ENCODE data around the gene MGLL.

The MGLL gene

GRCh38 chr3:127762077-127762786 lies 60.1 kb downstream of the MGLL start:
- no peak for DNase-seq (ENCODE audit: extremely low spot score, insufficient read length, low read depth)
- peak; percentile 90 for FAIRE-seq

- FAIRE-seq = no peak
- no peak for DNase-seq (ENCODE audit: extremely low spot score, insufficient read length, low read depth)
These were observed 60.9 kb downstream of the MGLL start for GRCh38 chr3:127761441-127761801.

- FAIRE-seq (no peak), DNase-seq (ENCODE audit: extremely low spot score, insufficient read length, low read depth) (no peak)
These were observed 61.4 kb downstream of the MGLL start for GRCh38 chr3:127760791-127761440.

- DNase-seq (ENCODE audit: extremely low spot score, insufficient read length, low read depth) (no peak), FAIRE-seq (no peak)
These were observed 62.0 kb downstream of the MGLL start for GRCh38 chr3:127760361-127760760.

GRCh38 chr3:127759826-127760225 lies 62.5 kb downstream of the MGLL start:
- no peak for FAIRE-seq
- DNase-seq (ENCODE audit: extremely low spot score, insufficient read length, low read depth) = no peak

GRCh38 chr3:127758013-127758412 lies 64.3 kb downstream of the MGLL start:
- DNase-seq (ENCODE audit: extremely low spot score, insufficient read length, low read depth) (no peak), FAIRE-seq (no peak)

GRCh38 chr3:127755305-127755681 lies 67.0 kb downstream of the MGLL start:
- no peak for DNase-seq (ENCODE audit: extremely low spot score, insufficient read length, low read depth)
- no peak for FAIRE-seq

- FAIRE-seq (peak; percentile 96), DNase-seq (ENCODE audit: extremely low spot score, insufficient read length, low read depth) (no peak)
These were observed 67.7 kb downstream of the MGLL start for GRCh38 chr3:127754411-127755304.

GRCh38 chr3:127753898-127754410 lies 68.4 kb downstream of the MGLL start:
- FAIRE-seq (no peak), DNase-seq (ENCODE audit: extremely low spot score, insufficient read length, low read depth) (no peak)

- no peak for FAIRE-seq
- no peak for DNase-seq (ENCODE audit: extremely low spot score, insufficient read length, low read depth)
These were observed 69.0 kb downstream of the MGLL start for GRCh38 chr3:127753338-127753737.

GRCh38 chr3:127751782-127752181 lies 70.5 kb downstream of the MGLL start:
- FAIRE-seq = peak; percentile 67
- no peak for DNase-seq (ENCODE audit: extremely low spot score, insufficient read length, low read depth)

- FAIRE-seq = peak; percentile 55
- no peak for DNase-seq (ENCODE audit: extremely low spot score, insufficient read length, low read depth)
These were observed 71.1 kb downstream of the MGLL start for GRCh38 chr3:127751163-127751621.

- DNase-seq (ENCODE audit: extremely low spot score, insufficient read length, low read depth) = no peak
These were observed 71.9 kb downstream of the MGLL start for GRCh38 chr3:127750226-127751031.

GRCh38 chr3:127749787-127750225 lies 72.5 kb downstream of the MGLL start:
- FAIRE-seq = peak; percentile 45
- DNase-seq (ENCODE audit: extremely low spot score, insufficient read length, low read depth) = no peak

More at GRCh38 chr3:127750226-127751031, 71.9 kb downstream of the MGLL start:
- peak; percentile 94 for FAIRE-seq

GRCh38 chr3:127749361-127749760 lies 73.0 kb downstream of the MGLL start:
- DNase-seq (ENCODE audit: extremely low spot score, insufficient read length, low read depth) = no peak
- no peak for FAIRE-seq

- FAIRE-seq = no peak
- no peak for DNase-seq (ENCODE audit: extremely low spot score, insufficient read length, low read depth)
These were observed 73.5 kb downstream of the MGLL start for GRCh38 chr3:127748754-127749327.

GRCh38 chr3:127747751-127748521 lies 74.4 kb downstream of the MGLL start:
- DNase-seq (ENCODE audit: extremely low spot score, insufficient read length, low read depth) = no peak
- FAIRE-seq = no peak

- FAIRE-seq = no peak
- DNase-seq (ENCODE audit: extremely low spot score, insufficient read length, low read depth) = no peak
These were observed 75.2 kb downstream of the MGLL start for GRCh38 chr3:127747066-127747465.
